Activated CD4-positive, alpha-beta T cell treated with anti-CD3 and anti-CD28 coated beads, Interleukin-2, amount 10 ng/mL, durations not matched to agents 24 days and 14 days (primary cell): ENCODE results near the gene SYT1. TPM values are rescaled to one million over a fixed set of nuclear protein-coding genes. Genes with fewer than 3 reads are reported as not detected.

Experiments
- DNase-seq: peaks from one replicate; pipeline ENCODE4 v3.0.0; 2022
- H3K27ac Mint-ChIP-seq: one replicate; pipeline ENCODE4 v1.8.0; 2022; ENCODE audit warnings: mild to moderate bottlenecking, mixed read lengths
- H3K27me3 Mint-ChIP-seq: one replicate; pipeline ENCODE4 v1.8.0; 2022; ENCODE audit warnings: mixed read lengths
- H3K36me3 Mint-ChIP-seq: one replicate; pipeline ENCODE4 v1.8.0; 2022; ENCODE audit warnings: low read depth, mild to moderate bottlenecking, mixed read lengths
- H3K4me1 Mint-ChIP-seq: one replicate; pipeline ENCODE4 v1.8.0; 2021; ENCODE audit warnings: mixed read lengths
- H3K4me3 Mint-ChIP-seq: one replicate; pipeline ENCODE4 v1.8.0; 2022; ENCODE audit warnings: mild to moderate bottlenecking, moderate library complexity, mixed read lengths
- H3K9me3 Mint-ChIP-seq: one replicate; pipeline ENCODE4 v1.8.0; 2021; ENCODE audit warnings: mixed read lengths
- intact Hi-C: fragments of 100-400 bp; cut with micrococcal nuclease; formaldehyde crosslinking; loops from one replicate; pipeline ENCODE4 v1.15.1; 2023
- total RNA-seq: library from RNA; stranded (reverse); gene quantifications from 2 replicates; pipeline ENCODE4 v1.2.3, GENCODE V29; 2022

SYT1 gene
- total RNA-seq, 1 donor from 2014 or later: not detected

DNA sequence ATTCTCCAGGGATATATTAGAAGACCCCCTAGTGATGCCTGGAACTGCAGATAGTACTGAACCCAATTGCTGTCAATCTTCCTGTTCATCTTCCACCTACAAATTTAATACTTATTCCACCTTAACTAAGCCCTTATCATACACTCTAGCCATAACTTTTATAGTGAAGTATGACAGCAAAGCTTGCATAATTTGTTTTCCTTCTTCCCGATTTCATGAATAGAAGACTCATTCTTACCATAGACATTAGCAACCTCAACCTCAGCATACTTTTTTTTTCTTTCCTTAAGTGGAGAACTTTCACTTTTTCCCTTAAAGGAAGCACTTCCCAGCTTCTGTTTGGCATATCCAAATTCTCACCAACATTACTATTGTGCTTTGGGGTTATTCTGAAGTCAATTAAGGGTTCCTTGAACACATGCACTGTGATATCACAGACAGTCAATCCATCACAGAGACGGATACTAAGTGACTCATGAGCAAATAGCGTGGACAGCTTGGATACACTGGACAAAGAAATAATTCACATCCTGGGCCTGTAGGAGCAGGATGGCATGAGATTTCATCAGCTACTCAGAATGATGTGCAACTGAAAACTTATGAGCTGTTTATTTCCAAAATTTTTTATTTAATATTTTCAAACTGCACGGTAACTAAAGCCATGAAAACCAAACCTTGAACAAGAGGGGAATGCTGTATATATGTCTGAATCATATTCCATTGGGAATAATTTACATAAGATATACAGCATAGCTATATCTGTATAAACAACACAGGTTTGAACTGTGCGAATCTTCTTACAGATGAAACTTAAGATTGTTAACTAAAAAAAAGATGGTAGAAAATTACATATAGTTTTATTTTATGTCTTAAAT lies 63.9 kb downstream of the SYT1 start:
- no peak overlapping the region for H3K4me3 Mint-ChIP-seq
- H3K4me1 Mint-ChIP-seq: no peaks in the 10 kb centered on the region
- no peak overlapping the region for H3K27ac Mint-ChIP-seq
- no peaks in the 10 kb centered on the region for H3K36me3 Mint-ChIP-seq
- no peaks in the 10 kb centered on the region for H3K9me3 Mint-ChIP-seq
- H3K27me3 Mint-ChIP-seq: no peaks in the 10 kb centered on the region
- DNase-seq: no peak
- intact Hi-C loops: no loop called here

DNA sequence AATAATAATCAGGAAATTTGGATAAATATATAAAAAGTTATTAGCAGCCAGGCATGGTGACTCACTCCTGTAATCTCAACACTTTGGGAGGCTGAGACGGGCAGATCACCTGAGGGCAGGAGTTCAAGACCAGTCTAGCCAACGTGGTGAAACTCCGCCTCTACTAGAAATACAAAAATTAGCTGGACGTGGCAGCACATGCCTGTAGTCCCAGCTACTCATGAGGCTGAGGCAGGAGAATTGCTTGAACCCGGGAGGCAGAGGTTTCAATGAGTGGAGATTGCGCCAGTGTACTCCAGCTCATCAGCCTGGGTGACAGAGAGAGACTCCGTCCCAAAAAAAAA lies 64.5 kb downstream of the SYT1 start:
- no peaks in the 10 kb centered on the region for H3K9me3 Mint-ChIP-seq
- no peak overlapping the region for H3K27ac Mint-ChIP-seq
- intact Hi-C loops: no loop called here
- no peaks in the 10 kb centered on the region for H3K36me3 Mint-ChIP-seq
- H3K4me3 Mint-ChIP-seq: no peak overlapping the region
- H3K4me1 Mint-ChIP-seq: no peaks in the 10 kb centered on the region
- H3K27me3 Mint-ChIP-seq: no peaks in the 10 kb centered on the region
- DNase-seq: no peak

DNA sequence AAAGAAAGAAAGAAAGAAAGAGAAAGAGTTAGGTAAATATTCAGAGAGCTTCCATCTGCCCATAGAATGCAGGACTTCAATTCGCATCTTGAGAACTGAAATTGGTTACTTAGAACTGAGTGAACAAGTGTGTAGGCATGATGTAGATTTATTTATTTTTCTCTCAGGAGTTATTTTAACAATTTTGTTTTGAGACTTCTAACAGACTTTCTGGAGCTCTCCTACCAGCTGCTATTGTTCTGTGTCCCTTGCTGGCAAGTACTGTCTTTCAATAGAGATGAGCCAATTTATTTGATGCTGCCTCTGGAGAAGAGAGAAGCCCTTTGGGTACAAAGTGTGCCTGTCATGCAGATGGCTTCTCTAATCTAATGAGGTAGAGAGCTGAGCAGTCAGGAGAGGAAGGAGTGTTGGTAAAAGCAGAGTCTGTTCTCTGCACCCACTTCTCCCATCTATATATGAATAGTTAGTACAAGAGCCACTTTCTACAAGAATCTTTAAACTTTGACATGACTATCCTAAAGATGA lies 67.0 kb downstream of the SYT1 start:
- H3K4me3 Mint-ChIP-seq: no peak overlapping the region
- DNase-seq: no peak
- no peaks in the 10 kb centered on the region for H3K9me3 Mint-ChIP-seq
- no peaks in the 10 kb centered on the region for H3K27me3 Mint-ChIP-seq
- H3K27ac Mint-ChIP-seq: no peak overlapping the region
- intact Hi-C loops: no loop called here
- H3K4me1 Mint-ChIP-seq: no peaks in the 10 kb centered on the region
- H3K36me3 Mint-ChIP-seq: no peaks in the 10 kb centered on the region

DNA sequence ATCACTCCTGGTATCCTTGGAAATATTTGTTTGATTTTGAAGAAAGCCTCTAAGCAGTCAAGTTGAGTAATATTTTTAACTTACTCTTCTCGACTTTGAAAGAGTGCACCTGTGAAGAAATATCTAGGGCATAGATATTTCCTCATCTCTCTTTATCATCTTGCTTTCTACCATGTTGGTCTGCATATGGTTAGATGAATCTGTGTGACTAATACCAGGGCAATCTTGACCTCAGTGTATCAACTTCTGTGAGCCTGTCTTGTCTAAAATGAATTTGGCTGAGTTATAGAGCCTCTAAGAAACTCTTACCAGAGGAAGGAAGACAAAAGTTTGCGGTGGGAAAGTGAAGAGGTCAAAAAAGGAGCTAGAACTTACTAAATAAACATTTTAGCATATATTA lies 68.4 kb downstream of the SYT1 start:
- H3K36me3 Mint-ChIP-seq: no peaks in the 10 kb centered on the region
- intact Hi-C loops: no loop called here
- no peak overlapping the region for H3K4me3 Mint-ChIP-seq
- no peaks in the 10 kb centered on the region for H3K4me1 Mint-ChIP-seq
- H3K27ac Mint-ChIP-seq: no peak overlapping the region
- H3K9me3 Mint-ChIP-seq: no peaks in the 10 kb centered on the region
- no peaks in the 10 kb centered on the region for H3K27me3 Mint-ChIP-seq
- DNase-seq: no peak

DNA sequence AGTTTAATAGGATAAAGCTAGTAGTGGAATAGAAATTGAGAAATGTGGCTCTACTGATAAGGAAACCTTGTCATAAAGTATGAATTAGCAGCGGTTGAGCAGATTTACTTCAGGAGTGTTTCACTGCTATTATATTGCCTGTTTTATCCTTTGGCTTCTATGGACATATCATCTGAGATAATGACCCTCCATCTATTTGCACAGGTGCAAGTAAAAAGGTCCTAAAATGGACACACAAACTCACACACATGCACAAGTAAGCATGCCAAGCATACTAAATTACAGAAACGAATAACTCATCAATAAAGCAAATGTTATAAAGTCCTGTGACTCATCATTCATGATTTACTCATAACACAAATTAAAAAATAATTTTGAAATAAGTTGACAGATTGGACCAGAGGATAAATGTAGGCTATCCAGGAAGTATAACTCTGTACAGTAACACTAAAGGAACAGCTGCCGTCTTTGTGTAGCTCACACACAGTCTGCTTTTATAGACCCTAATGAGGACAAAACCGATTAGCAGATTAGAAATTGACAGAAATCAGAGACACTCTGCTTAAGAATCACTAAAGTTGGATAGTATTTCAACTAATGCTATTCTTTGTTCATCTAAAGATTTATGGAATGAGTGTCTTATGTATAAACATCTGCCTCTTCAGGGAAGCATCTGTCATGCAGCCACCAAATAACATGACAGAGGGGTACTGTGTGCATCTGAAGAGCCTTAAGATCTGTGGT lies 73.9 kb downstream of the SYT1 start:
- intact Hi-C loops: no loop called here
- Mint-ChIP-seq H3K36me3 (no peaks in the 10 kb centered on the region), H3K9me3 (no peaks in the 10 kb centered on the region), H3K27ac (no peak overlapping the region), H3K27me3 (no peaks in the 10 kb centered on the region), H3K4me3 (no peak overlapping the region), H3K4me1 (no peaks in the 10 kb centered on the region)
- DNase-seq: no peak

DNA sequence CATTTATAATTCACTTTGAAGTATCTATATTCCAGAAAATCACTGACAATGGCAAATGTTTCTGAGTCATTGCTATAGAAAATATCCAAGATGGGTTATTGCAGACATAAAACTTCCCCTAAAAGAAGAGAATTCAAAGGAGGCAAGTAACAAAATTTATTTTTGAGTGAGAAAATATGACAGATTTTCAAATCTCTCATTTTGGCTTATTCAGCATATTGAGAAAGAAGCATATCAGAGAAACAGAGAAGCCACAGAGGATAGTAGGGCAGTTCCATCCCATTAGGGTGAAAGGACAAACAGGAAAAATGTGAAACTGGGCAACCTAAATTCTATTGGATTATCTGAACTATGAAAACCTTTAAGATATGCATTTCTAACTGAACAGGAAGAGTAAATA lies 85.0 kb downstream of the SYT1 start:
- no peak for DNase-seq
- intact Hi-C loops: no loop called here
- no peaks in the 10 kb centered on the region for H3K27me3 Mint-ChIP-seq
- H3K27ac Mint-ChIP-seq: no peak overlapping the region
- no peak overlapping the region for H3K4me3 Mint-ChIP-seq
- H3K36me3 Mint-ChIP-seq: no peaks in the 10 kb centered on the region
- H3K9me3 Mint-ChIP-seq: no peaks in the 10 kb centered on the region
- no peaks in the 10 kb centered on the region for H3K4me1 Mint-ChIP-seq

DNA sequence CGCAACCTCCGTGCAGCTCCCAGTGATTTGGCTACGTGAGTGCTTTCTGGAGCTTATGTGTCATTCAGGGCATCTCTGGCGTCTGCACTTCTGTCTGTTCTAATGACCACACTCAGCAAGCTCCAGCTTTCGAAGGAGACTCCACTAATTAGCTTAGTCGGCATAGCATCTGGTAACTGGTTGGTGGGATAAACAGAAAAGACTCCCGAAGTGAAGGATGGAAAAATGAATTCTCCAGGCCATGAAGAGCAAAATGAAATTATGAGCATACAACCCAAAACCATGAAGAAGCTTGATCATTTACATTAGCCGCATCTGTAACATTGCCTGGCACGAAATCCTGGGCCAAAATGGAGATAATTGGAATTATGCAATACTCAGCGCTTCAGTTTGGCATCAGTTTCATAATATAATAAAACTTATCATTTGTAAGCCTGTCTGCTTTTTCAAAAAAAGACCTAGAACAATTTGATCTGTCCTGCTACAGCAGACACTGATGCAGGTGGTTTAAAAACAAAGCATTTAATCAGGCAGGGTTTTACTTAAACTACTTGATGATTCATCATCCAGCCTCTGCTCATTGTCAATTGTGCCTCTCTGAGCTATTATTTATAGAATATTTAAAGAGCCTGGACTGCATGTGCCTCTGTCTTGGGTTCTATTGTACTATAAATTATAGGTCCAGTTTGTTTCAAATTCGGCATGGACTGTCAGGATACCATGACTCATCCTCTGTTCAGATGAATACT lies 87.4 kb downstream of the SYT1 start:
- no peaks in the 10 kb centered on the region for H3K9me3 Mint-ChIP-seq
- no peak overlapping the region for H3K4me3 Mint-ChIP-seq
- no peaks in the 10 kb centered on the region for H3K4me1 Mint-ChIP-seq
- H3K36me3 Mint-ChIP-seq: no peaks in the 10 kb centered on the region
- no peaks in the 10 kb centered on the region for H3K27me3 Mint-ChIP-seq
- intact Hi-C loops: no loop called here
- DNase-seq: no peak
- no peak overlapping the region for H3K27ac Mint-ChIP-seq

DNA sequence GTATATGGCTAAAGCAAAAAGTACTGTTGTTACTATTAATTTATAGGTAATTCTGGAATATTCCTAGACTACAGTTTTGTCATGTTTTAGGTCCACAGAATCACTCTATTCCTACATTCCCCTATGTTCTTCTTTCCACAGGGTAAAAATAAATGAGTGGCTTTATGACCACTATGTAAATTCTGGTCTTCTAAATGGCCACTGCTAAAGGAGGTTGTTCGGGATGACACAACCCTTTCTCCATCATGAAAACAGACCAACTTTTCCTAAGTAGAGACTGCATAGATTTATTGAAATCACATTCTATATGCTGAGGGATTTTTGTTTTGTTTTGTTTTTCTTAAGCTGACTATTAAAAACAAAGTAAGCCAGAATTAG lies 88.0 kb downstream of the SYT1 start:
- H3K27ac Mint-ChIP-seq: no peak overlapping the region
- intact Hi-C loops: no loop called here
- H3K9me3 Mint-ChIP-seq: no peaks in the 10 kb centered on the region
- no peak overlapping the region for H3K4me3 Mint-ChIP-seq
- H3K36me3 Mint-ChIP-seq: no peaks in the 10 kb centered on the region
- DNase-seq: no peak
- no peaks in the 10 kb centered on the region for H3K4me1 Mint-ChIP-seq
- H3K27me3 Mint-ChIP-seq: no peaks in the 10 kb centered on the region

DNA sequence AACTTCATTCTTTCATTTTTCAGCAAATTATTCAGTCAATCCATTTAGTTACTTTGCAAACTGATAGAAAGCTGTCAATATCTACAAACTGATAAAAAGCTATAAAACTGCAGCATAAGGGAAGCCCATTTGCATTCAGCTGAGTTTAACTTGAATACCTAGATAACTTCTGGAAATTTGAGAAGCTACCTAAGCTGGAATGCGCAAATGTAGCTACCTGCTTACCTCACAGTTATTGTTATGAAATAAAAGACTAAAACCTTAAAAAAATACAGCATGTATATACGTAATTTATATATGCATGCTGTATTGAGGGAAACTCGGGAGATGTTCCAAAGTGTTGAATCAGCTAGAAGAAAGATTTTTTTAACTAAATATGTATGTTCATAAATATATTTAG lies 94.4 kb downstream of the SYT1 start:
- Mint-ChIP-seq H3K4me1 (no peaks in the 10 kb centered on the region), H3K36me3 (no peaks in the 10 kb centered on the region), H3K9me3 (no peaks in the 10 kb centered on the region), H3K27me3 (no peaks in the 10 kb centered on the region), H3K27ac (no peak overlapping the region), H3K4me3 (no peak overlapping the region)
- no peak for DNase-seq
- intact Hi-C loops: no loop called here

DNA sequence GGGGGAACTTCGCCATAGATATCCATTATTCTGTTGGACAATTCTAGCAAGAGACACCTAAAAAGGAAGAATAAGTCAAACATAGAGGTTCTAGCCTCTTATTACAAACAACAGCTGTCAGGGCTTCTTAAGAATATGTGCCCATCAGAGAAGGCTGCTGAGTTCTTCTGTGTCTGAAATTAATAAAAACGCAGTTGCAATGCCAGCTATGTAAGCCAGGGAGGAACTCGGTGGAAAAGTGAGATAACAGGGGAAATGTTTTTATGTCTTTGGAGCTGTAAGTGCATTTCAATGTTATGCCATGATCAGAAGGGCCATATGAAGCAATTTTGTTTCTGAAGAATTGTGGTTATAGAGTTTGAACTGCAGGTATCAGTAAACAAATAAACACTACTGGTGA lies 95.0 kb downstream of the SYT1 start:
- no peak for DNase-seq
- intact Hi-C loops: no loop called here
- no peaks in the 10 kb centered on the region for H3K36me3 Mint-ChIP-seq
- no peaks in the 10 kb centered on the region for H3K4me1 Mint-ChIP-seq
- H3K27me3 Mint-ChIP-seq: no peaks in the 10 kb centered on the region
- no peak overlapping the region for H3K4me3 Mint-ChIP-seq
- no peak overlapping the region for H3K27ac Mint-ChIP-seq
- H3K9me3 Mint-ChIP-seq: no peaks in the 10 kb centered on the region

DNA sequence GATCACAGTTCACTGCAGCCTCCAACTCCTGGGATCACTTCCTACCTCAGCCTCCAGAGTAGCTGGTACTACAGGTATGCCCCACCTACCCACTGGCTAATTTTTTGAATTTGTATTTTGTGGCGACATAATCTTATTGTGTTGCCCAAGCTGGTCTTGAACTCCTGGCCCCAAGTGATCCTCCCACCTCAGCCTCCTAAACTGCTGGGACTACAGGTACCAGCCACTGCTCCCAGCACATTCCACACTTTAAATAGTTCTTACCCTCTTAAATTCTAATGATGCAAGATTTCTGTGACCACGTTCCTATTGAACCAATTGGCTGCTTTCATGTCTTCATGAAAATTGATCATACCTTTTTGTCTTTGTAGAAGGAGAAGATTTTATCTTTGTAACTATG lies 96.6 kb downstream of the SYT1 start:
- Mint-ChIP-seq H3K36me3 (no peaks in the 10 kb centered on the region), H3K4me3 (no peak overlapping the region), H3K27me3 (no peaks in the 10 kb centered on the region), H3K9me3 (no peaks in the 10 kb centered on the region), H3K4me1 (no peaks in the 10 kb centered on the region), H3K27ac (no peak overlapping the region)
- DNase-seq: no peak
- intact Hi-C loops: no loop called here

DNA sequence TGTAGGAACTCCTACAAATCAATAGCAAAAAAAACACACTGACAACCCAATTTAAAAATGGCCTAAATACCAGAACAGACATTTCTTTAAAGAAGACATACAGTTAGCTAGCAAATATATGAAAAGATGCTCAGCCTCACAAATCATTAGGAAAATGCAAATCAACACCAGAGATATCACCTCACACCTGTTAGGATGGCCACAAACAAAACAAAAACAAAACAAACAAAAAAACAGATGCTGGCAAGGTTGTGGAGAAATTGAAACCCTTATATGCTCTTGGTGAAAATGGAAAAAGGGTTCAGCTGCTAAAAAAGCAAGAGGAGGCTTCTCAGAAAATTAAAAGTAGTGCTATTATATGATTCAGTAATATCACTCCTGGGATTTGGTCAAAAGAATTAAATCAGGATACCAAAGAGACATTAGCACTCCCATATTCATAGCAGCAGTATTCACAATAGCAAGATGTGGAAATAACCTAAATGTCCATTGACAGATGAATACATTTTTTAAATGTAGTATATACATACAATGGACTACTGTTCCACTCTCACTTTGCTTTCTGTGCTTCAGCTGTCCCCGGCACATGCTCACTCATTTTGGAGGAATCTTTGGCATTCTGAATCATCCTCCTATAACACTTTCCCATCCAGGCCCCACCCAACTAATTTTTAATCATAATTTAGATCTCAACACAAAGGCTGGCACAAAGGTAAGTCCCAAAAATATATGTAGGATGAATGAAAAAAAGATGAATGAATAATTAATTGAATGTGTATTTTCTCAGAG lies 99.1 kb downstream of the SYT1 start:
- no peaks in the 10 kb centered on the region for H3K36me3 Mint-ChIP-seq
- H3K27ac Mint-ChIP-seq: no peak overlapping the region
- H3K27me3 Mint-ChIP-seq: no peaks in the 10 kb centered on the region
- no peaks in the 10 kb centered on the region for H3K4me1 Mint-ChIP-seq
- intact Hi-C loops: no loop called here
- DNase-seq: no peak
- H3K4me3 Mint-ChIP-seq: no peak overlapping the region
- H3K9me3 Mint-ChIP-seq: no peaks in the 10 kb centered on the region

DNA sequence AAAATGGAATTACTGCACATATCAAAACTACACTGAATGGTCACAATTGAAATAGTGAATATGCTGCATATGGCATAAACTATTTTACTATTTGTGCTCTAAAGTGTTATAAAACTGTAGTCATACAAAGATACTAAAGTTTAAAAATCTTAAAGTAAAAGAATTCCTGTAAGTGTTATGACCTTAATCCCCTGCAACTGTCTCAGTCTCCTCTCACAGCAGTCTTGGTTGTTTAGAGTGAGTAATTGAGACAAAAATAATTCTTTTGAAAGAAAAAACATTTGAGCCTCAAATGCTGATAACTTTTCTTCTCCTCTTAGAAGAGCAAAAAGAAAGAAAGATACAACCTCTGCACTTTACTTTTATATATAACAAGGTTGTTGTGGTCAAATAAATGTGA lies 99.9 kb downstream of the SYT1 start:
- no peaks in the 10 kb centered on the region for H3K27me3 Mint-ChIP-seq
- H3K9me3 Mint-ChIP-seq: no peaks in the 10 kb centered on the region
- intact Hi-C loops: no loop called here
- no peak for DNase-seq
- H3K4me1 Mint-ChIP-seq: no peaks in the 10 kb centered on the region
- no peaks in the 10 kb centered on the region for H3K36me3 Mint-ChIP-seq
- H3K4me3 Mint-ChIP-seq: no peak overlapping the region
- H3K27ac Mint-ChIP-seq: no peak overlapping the region
